Astrocyte of the spinal cord (primary cell): ENCODE results near the gene SMS.
A peak's percentile ranks its signal among the peaks of the same experiment; 100 is the strongest.

Source experiments
- DNase-seq: peaks from one replicate; pipeline ENCODE4 v3.0.0; 2011; ENCODE audit warnings: low read depth, low spot score
- H3K4me3 ChIP-seq: 2 replicates; pipeline ENCODE4 v1.5.1; 2011; ENCODE audit warnings: low read depth, mild to moderate bottlenecking, low read length, moderate library complexity
- in situ Hi-C: cut with HindIII; loops from 2 replicates; pipeline ENCODE4 v1.10.0; 2017; ENCODE audit warnings: low sequenced_read_pairs
- TF ChIP-seq, protein P1 (sequence below): IDR thresholded peaks from 2 replicates; pipeline ENCODE4 v1.5.1; 2012; ENCODE audit warnings: low read depth, mild to moderate bottlenecking, low read length, inconsistent platforms

The SMS gene

DNA sequence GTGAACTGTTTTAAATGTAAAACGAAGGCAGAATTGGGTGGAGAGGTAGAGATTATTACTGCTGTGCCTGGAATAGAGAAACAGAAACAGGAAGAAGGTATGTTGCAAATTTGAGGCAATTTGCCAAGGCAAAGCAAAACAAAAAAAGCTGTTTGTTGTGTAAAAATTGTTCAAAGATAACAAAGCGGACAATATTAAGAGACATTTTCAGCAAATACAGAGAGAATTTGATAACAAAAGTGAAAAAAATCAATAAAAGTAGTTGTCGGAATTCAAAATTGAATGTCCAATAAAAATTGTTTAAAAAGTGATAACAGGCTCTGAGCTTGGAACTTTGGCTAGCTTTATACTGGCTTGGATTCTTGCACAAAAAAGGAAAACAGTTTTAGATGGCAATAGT is 14.4 kb upstream of the SMS start:
- no peak overlapping the region for H3K4me3 ChIP-seq
- in situ Hi-C loops, result no loop called here
- TF ChIP-seq, protein P1, sequence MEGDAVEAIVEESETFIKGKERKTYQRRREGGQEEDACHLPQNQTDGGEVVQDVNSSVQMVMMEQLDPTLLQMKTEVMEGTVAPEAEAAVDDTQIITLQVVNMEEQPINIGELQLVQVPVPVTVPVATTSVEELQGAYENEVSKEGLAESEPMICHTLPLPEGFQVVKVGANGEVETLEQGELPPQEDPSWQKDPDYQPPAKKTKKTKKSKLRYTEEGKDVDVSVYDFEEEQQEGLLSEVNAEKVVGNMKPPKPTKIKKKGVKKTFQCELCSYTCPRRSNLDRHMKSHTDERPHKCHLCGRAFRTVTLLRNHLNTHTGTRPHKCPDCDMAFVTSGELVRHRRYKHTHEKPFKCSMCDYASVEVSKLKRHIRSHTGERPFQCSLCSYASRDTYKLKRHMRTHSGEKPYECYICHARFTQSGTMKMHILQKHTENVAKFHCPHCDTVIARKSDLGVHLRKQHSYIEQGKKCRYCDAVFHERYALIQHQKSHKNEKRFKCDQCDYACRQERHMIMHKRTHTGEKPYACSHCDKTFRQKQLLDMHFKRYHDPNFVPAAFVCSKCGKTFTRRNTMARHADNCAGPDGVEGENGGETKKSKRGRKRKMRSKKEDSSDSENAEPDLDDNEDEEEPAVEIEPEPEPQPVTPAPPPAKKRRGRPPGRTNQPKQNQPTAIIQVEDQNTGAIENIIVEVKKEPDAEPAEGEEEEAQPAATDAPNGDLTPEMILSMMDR, result no peak
- no peak for DNase-seq

DNA sequence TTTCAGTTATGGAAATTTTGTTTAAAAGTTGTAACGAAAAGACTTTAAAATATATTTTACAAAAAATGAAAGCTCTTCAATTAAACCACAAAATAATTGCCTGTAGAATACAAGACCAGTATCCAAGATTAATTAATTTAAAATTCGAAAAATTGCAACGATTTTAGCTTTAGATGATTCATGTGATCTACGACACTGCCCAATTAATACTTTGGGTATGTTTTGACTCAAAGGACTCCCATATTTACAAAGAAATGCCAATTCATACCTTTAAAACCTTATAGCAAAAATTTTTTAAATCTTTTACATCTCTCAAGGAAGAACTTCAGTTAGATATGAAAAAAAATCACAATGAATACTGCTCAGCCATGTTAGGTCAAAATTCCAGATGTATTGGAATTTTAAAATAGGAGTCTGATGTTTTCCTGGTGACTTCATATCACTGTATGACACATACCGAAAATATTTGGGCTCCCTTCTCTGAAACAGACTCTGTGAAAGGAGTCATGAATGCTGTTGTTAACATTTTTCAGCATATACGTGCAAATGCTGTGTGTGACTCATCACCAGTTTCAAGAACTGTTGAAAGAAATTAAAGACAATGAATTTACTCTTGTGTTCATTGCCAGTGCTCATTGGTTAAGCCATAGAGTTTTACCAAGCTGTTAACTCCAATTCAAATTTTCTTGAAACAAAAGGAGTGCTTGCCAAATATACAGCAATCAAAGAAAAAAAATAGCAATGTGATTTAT is 13.8 kb upstream of the SMS start:
- in situ Hi-C loops, result no loop called here
- no peak overlapping the region for H3K4me3 ChIP-seq
- TF ChIP-seq, protein P1, result no peak
- DNase-seq, result peak; percentile 93

DNA sequence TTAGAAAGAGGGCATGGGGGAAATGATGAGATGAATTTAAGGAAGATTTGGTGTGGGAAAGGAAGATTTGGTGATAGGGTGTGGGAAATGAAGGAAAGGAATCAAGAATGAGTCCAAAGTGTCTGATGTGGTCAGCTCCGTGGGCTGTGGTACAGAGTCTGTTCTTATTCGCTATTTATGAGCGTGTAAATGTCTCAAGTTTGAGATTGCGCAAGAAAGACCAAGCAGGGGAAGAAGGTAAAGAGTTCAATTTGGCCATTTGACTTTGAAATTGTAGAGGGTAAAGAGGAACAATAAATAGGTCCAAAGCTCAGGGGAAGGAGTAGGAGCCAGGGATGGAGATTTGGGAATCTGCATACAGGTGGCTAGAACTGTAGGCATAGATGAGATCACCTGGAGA is 11.3 kb upstream of the SMS start:
- no peak overlapping the region for H3K4me3 ChIP-seq
- in situ Hi-C loops, result no loop called here
- TF ChIP-seq, protein P1, result no peak
- DNase-seq, result no peak

DNA sequence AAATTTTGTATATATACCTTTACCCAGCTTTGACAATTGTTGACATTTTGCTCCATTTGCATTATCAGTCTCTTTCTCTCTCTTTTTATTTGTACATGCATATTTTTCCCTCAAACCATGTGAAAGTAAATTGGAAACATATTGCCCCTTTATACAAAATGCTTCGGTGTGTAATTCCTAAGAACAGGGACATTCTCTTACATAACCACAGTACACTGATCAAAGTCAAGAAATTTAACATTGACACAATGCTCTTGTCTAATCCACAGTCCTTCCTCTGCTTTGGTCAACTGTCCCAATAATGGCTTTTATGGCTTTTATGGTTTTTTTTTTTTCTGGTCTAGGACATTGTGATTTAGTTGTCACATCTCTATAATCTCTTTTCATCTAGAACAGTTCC is 9.5 kb upstream of the SMS start:
- TF ChIP-seq, protein P1, result no peak
- in situ Hi-C loops, result no loop called here

DNA sequence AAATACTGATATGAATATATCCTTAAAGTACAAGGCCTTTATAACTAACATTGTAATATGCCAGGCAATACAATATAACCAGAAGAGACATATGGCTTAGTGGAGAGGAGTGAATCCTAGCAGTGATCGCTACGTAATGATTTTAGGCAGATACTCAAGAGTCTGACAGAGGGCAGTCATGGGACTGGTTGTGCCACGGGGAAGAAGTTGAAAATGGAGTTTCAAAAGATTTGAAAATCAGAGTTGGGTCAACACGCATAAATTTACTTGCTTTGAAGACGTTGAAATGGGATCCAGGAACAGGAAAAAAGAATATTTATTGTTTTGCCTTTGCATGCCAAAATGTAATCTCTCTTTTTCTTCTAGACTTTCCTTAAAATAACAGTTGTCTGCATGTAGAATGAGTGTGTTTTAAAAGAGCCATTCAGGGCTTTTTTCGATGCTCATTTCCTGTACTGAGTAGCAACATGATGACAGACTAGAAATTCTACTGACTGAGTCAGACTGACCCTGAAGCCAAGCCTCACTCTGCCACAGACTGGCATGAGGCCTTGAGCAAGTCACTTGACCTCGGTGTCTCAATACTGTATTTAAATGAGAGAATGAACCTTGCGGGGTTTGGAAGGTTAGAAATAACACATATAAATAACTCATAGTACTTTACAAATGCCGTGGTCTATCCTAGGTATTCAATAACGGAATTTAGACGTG is 8.1 kb upstream of the SMS start:
- in situ Hi-C loops, result no loop called here
- peak; percentile 91 for DNase-seq
- no peak overlapping the region for H3K4me3 ChIP-seq
- TF ChIP-seq, protein P1, result no peak

More for the DNA sequence above, 9.5 kb upstream of the SMS start:
- DNase-seq, result no peak
- no peak overlapping the region for H3K4me3 ChIP-seq

DNA sequence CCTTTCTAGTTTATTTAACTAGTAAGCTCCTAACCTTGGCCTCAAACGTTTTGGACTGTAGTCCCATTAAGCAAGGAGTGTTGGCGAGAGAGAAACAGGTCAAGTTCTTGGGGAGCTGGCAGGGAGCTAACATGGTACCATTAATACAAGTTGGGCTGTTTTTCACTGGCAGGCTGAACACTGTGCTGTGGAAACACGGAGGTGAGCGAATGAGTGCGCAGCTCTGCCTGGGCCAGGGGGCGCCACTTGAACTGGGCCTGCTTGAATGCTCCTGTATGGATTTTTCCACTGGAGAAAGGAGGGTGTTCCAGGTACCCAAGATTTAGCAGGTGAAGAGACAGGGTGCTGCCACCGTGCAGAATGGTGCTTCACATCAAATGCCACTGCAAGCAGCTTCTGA is 7.4 kb upstream of the SMS start:
- TF ChIP-seq, protein P1, result no peak
- in situ Hi-C loops, result no loop called here
- no peak for DNase-seq
- H3K4me3 ChIP-seq, result no peak overlapping the region
